HG03045 (cell line): ENCODE measurements around the gene MAP7D1.
"Not testable (repeated sequence)": the region's sequence is repeated elsewhere in the genome, so short reads cannot be mapped to it uniquely, and the experiment has no call there.

Source experiments
- ATAC-seq: cut with Tn5 transposase; IDR thresholded peaks from one replicate; pipeline ENCODE4 v1.9.1; 2021; ENCODE audit warnings: mild to moderate bottlenecking, moderate library complexity; ENCODE audit not compliant: unreplicated experiment

The MAP7D1 gene

GRCh38 chr1:36199934-36200741 is 44.2 kb downstream of the MAP7D1 start:
- no peak for ATAC-seq

- ATAC-seq, result no peak
Observed at GRCh38 chr1:36203027-36203553, 47.1 kb downstream of the MAP7D1 start.

- no peak for ATAC-seq
Observed at GRCh38 chr1:36203554-36204346, 47.8 kb downstream of the MAP7D1 start.

GRCh38 chr1:36204347-36204909 is 48.5 kb downstream of the MAP7D1 start:
- no peak for ATAC-seq

- no peak for ATAC-seq
Observed at GRCh38 chr1:36206323-36206858, 50.4 kb downstream of the MAP7D1 start.

- ATAC-seq, result no peak
Observed at GRCh38 chr1:36207339-36207738, 51.4 kb downstream of the MAP7D1 start.

- ATAC-seq, result no peak
Observed at GRCh38 chr1:36208978-36209703, 53.2 kb downstream of the MAP7D1 start.

GRCh38 chr1:36211307-36211706 is 55.3 kb downstream of the MAP7D1 start:
- ATAC-seq, result no peak

- no peak for ATAC-seq
Observed at GRCh38 chr1:36211841-36212240, 55.9 kb downstream of the MAP7D1 start.

- no peak for ATAC-seq
Observed at GRCh38 chr1:36212782-36213181, 56.8 kb downstream of the MAP7D1 start.

GRCh38 chr1:36217670-36218069 is 61.7 kb downstream of the MAP7D1 start:
- ATAC-seq, result no peak

- not testable (repeated sequence) for ATAC-seq
Observed at GRCh38 chr1:36221901-36222300, 65.9 kb downstream of the MAP7D1 start.

- ATAC-seq, result no peak
Observed at GRCh38 chr1:36222481-36223380, 66.8 kb downstream of the MAP7D1 start.

GRCh38 chr1:36223381-36223995 is 67.5 kb downstream of the MAP7D1 start:
- ATAC-seq, result peak; percentile 17

GRCh38 chr1:36223996-36224536 is 68.1 kb downstream of the MAP7D1 start, which contains the start of gene THRAP3:
TSS of gene THRAP3 (plus strand) at chr1:36224443. CDS start at chr1:36282564, 58,121 bp downstream.
- ATAC-seq, result peak; percentile 91

GRCh38 chr1:36224537-36225282 is 68.8 kb downstream of the MAP7D1 start:
- ATAC-seq, result peak; percentile 59

- ATAC-seq, result no peak
Observed at GRCh38 chr1:36225283-36225899, 69.4 kb downstream of the MAP7D1 start.
